Measurements from ENCODE around the gene BICD2. TPM values are rescaled to one million over a fixed set of nuclear protein-coding genes. Genes with fewer than 3 reads are reported as not detected.

Gene BICD2
- total RNA-seq, 1 donor from 2014 or later, result 22.5 TPM

- H3K4me3 Mint-ChIP-seq, result no peak overlapping the region
- intact Hi-C loops (cut with micrococcal nuclease), result no loop called here
- H3K4me1 Mint-ChIP-seq, result peaks cover 13% of the 10 kb centered on the region
- ATAC-seq (ENCODE audit: low read depth), result no peak
- POLR2A ChIA-PET, result no interaction called here
- H3K27me3 Mint-ChIP-seq, result no peaks in the 10 kb centered on the region
- DNase-seq, result no peak
- TF ChIP-seq CTCF (IDR thresholded peaks at IDR 0.05), result no peak
- H3K27ac Mint-ChIP-seq, result no peak overlapping the region
- H3K36me3 Mint-ChIP-seq (ENCODE audit: low read depth), result peaks cover 10% of the 10 kb centered on the region
- CTCF ChIA-PET, result no interaction called here
- H3K9me3 Mint-ChIP-seq, result peaks cover 24% of the 10 kb centered on the region
Observed at GRCh38 chr9:92696619-92697018, 68.0 kb downstream of the BICD2 start.

- no peak overlapping the region for H3K4me3 Mint-ChIP-seq
- H3K27ac Mint-ChIP-seq, result no peak overlapping the region
- CTCF ChIA-PET, result no interaction called here
- no peaks in the 10 kb centered on the region for H3K27me3 Mint-ChIP-seq
- intact Hi-C loops (cut with micrococcal nuclease), result no loop called here
- H3K9me3 Mint-ChIP-seq, result peaks cover 14% of the 10 kb centered on the region
- no peak for TF ChIP-seq CTCF (IDR thresholded peaks at IDR 0.05)
- peaks cover 6% of the 10 kb centered on the region for H3K4me1 Mint-ChIP-seq
- DNase-seq (no peak), ATAC-seq (ENCODE audit: low read depth) (no peak)
- H3K36me3 Mint-ChIP-seq (ENCODE audit: low read depth), result no peaks in the 10 kb centered on the region
- POLR2A ChIA-PET, result no interaction called here
Observed at GRCh38 chr9:92686954-92687353, 77.7 kb downstream of the BICD2 start.

- ATAC-seq (ENCODE audit: low read depth) (no peak), DNase-seq (no peak)
- intact Hi-C loops (cut with micrococcal nuclease), result no loop called here
- Mint-ChIP-seq H3K27ac (no peak overlapping the region), H3K36me3 (ENCODE audit: low read depth) (no peaks in the 10 kb centered on the region), H3K9me3 (peaks cover 1% of the 10 kb centered on the region), H3K4me3 (no peak overlapping the region), H3K4me1 (peaks cover 6% of the 10 kb centered on the region), H3K27me3 (no peaks in the 10 kb centered on the region)
- CTCF ChIA-PET, result no interaction called here
- no peak for TF ChIP-seq CTCF (IDR thresholded peaks at IDR 0.05)
- POLR2A ChIA-PET, result no interaction called here
Observed at GRCh38 chr9:92685022-92685421, 79.6 kb downstream of the BICD2 start.

GRCh38 chr9:92682269-92682668 is 82.4 kb downstream of the BICD2 start:
- Mint-ChIP-seq H3K27me3 (no peaks in the 10 kb centered on the region), H3K9me3 (no peaks in the 10 kb centered on the region), H3K27ac (no peak overlapping the region), H3K4me3 (no peak overlapping the region), H3K36me3 (ENCODE audit: low read depth) (no peaks in the 10 kb centered on the region), H3K4me1 (peaks cover 6% of the 10 kb centered on the region)
- DNase-seq (no peak), ATAC-seq (ENCODE audit: low read depth) (no peak)
- intact Hi-C loops (cut with micrococcal nuclease), result no loop called here
- no peak for TF ChIP-seq CTCF (IDR thresholded peaks at IDR 0.05)
- ChIA-PET CTCF (no interaction called here), POLR2A (no interaction called here)

GRCh38 chr9:92680166-92681119 is 84.2 kb downstream of the BICD2 start:
- ChIA-PET POLR2A (interaction anchor here (0.8 kb wide), 1 partner anchor 10 kb away, joined by 3 read pairs; no protein-coding TSS in a partner anchor), CTCF (no interaction called here)

More at GRCh38 chr9:92680166-92681119, 84.2 kb downstream of the BICD2 start:
- Mint-ChIP-seq H3K4me1 (peaks cover 6% of the 10 kb centered on the region), H3K27me3 (no peaks in the 10 kb centered on the region), H3K27ac (no peak overlapping the region), H3K36me3 (ENCODE audit: low read depth) (no peaks in the 10 kb centered on the region), H3K4me3 (no peak overlapping the region), H3K9me3 (no peaks in the 10 kb centered on the region)
- intact Hi-C loops (cut with micrococcal nuclease), result no loop called here
- DNase-seq (no peak), ATAC-seq (ENCODE audit: low read depth) (no peak)
- TF ChIP-seq CTCF (IDR thresholded peaks at IDR 0.05), result no peak
